MM.1S (cell line): ENCODE results near the gene SERPINA9.

Experiments
- EZH2 ChIP-seq: fragments of 300-600 bp; sonication (generic); optimal IDR thresholded peaks from 2 replicates; pipeline ENCODE3; 2017; ENCODE audit warnings: low read depth, mild to moderate bottlenecking, antibody characterized with exemption, low read length, mixed read lengths
- EZH2phosphoT487 ChIP-seq: fragments of 300-600 bp; sonication (generic); IDR thresholded peaks from 2 replicates; pipeline ENCODE4 v1.6.1; 2018; ENCODE audit warnings: antibody characterized with exemption, low read length
- TF ChIP-seq, protein P1 (sequence below): fragments of 300-600 bp; sonication (generic); IDR thresholded peaks from 2 replicates; pipeline ENCODE4 v1.5.1; 2016; ENCODE audit warnings: antibody characterized with exemption, low read length, mixed read lengths

- TF ChIP-seq, protein P1, sequence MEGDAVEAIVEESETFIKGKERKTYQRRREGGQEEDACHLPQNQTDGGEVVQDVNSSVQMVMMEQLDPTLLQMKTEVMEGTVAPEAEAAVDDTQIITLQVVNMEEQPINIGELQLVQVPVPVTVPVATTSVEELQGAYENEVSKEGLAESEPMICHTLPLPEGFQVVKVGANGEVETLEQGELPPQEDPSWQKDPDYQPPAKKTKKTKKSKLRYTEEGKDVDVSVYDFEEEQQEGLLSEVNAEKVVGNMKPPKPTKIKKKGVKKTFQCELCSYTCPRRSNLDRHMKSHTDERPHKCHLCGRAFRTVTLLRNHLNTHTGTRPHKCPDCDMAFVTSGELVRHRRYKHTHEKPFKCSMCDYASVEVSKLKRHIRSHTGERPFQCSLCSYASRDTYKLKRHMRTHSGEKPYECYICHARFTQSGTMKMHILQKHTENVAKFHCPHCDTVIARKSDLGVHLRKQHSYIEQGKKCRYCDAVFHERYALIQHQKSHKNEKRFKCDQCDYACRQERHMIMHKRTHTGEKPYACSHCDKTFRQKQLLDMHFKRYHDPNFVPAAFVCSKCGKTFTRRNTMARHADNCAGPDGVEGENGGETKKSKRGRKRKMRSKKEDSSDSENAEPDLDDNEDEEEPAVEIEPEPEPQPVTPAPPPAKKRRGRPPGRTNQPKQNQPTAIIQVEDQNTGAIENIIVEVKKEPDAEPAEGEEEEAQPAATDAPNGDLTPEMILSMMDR, result no peak
- TF ChIP-seq EZH2 (no peak), EZH2phosphoT487 (no peak)
These were observed 17.3 kb downstream of the SERPINA9 start for GRCh38 chr14:94458558-94459205.
